Measurements from ENCODE around the gene TANC1. TPM values are rescaled to one million over a fixed set of nuclear protein-coding genes. Genes with fewer than 3 reads are reported as not detected.

Gene TANC1
- total RNA-seq, 2 donors from 2014 or later: 70.1 to 86.1 TPM

DNA sequence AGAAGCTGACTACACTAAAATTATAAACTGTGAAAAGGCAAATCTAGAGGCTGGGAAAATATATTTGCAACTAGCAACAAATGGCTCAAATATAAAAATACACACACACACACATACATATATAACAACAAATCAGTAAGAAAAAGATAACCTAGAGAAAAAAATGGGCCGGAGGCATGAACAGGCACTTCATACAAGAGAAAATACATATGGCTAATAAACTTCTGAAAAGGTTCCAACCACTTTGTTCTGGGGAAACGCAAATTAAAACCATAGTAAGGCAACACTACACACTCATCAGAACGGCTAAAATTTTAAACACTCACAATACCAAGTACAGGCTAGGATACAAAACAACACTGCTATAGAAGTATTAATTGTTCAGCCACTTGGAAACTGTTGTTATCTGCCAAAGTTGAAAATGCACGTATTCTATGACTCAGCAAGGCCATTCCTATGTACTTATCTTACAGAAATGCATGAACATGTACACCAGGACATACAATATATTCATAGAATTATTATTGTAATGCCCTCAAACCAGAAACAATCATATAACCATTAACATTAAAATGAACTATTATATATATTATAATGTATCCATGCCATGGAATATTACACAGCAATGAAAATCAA, 302.4 kb downstream of the TANC1 start:
- H3K27me3 ChIP-seq (replicated peaks; ENCODE audit: insufficient read depth): no peaks in the 10 kb centered on the region
- H3K4me3 ChIP-seq: no peak overlapping the region
- H3K36me3 ChIP-seq: no peaks in the 10 kb centered on the region
- DNase-seq (ENCODE audit: low spot score): no peak
- no peaks in the 10 kb centered on the region for H3K9me3 ChIP-seq
- peaks cover 0 to 8% of the 10 kb centered on the region in 2 donors for H3K4me1 ChIP-seq (ENCODE audit: control insufficient read depth in 1 of 2, low read depth in 2 of 2)
- TF ChIP-seq, protein P1, sequence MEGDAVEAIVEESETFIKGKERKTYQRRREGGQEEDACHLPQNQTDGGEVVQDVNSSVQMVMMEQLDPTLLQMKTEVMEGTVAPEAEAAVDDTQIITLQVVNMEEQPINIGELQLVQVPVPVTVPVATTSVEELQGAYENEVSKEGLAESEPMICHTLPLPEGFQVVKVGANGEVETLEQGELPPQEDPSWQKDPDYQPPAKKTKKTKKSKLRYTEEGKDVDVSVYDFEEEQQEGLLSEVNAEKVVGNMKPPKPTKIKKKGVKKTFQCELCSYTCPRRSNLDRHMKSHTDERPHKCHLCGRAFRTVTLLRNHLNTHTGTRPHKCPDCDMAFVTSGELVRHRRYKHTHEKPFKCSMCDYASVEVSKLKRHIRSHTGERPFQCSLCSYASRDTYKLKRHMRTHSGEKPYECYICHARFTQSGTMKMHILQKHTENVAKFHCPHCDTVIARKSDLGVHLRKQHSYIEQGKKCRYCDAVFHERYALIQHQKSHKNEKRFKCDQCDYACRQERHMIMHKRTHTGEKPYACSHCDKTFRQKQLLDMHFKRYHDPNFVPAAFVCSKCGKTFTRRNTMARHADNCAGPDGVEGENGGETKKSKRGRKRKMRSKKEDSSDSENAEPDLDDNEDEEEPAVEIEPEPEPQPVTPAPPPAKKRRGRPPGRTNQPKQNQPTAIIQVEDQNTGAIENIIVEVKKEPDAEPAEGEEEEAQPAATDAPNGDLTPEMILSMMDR (IDR thresholded peaks at IDR 0.05): no peak
- no peak for ATAC-seq (ENCODE audit: insufficient number of reproducible peaks, low FRiP score, low read depth)
- no peak overlapping the region for H3K27ac ChIP-seq

DNA sequence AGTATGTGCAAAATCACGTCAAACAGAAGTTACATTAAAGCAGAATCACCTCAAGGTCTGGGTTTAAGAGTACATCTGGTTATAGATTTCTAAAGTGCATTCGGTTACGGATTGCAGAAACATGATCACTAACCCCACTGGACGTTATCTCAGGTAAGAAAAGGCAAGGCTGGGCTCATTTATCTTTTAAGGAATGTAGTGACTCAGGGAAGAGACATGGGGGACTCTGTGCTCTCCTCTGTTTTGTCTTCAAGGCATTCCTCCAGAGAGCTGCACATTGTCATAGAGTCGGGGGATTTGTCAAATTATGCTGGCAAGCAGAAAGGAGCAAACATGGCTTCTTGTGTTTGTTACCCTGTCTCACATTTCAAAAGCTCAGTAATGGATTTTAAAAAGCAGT, 303.7 kb downstream of the TANC1 start:
- no peaks in the 10 kb centered on the region for H3K36me3 ChIP-seq
- peaks cover 0 to 8% of the 10 kb centered on the region in 2 donors for H3K4me1 ChIP-seq (ENCODE audit: control insufficient read depth in 1 of 2, low read depth in 2 of 2)
- DNase-seq (ENCODE audit: low spot score): no peak
- H3K9me3 ChIP-seq: no peaks in the 10 kb centered on the region
- no peaks in the 10 kb centered on the region for H3K27me3 ChIP-seq (replicated peaks; ENCODE audit: insufficient read depth)
- H3K4me3 ChIP-seq: no peak overlapping the region
- no peak for ATAC-seq (ENCODE audit: insufficient number of reproducible peaks, low FRiP score, low read depth)
- no peak overlapping the region for H3K27ac ChIP-seq
- TF ChIP-seq, protein P1 (IDR thresholded peaks at IDR 0.05): no peak

DNA sequence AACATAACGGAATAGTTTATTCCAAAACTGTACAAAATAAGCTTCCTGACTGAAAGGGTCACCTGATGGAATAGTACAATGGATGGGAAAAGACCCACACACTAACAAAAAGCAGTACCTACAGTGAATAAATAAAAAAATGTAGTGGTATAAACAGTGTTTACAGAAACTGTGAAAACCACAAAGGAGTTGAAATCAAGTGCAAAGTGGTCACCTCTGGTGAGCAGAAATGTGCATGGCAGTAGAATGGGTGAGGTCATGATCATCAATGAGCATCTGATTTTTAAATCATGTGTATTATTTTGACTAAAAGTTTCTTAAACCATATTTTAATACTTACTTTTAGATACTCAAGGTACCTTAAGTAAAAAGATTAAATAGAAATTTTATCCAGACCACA, 306.7 kb downstream of the TANC1 start:
- TF ChIP-seq, protein P1 (IDR thresholded peaks at IDR 0.05): no peak
- H3K4me1 ChIP-seq (ENCODE audit: control insufficient read depth in 1 of 2, low read depth in 2 of 2): no peaks in the 10 kb centered on the region
- H3K4me3 ChIP-seq: no peak overlapping the region
- peaks cover 5% of the 10 kb centered on the region for H3K36me3 ChIP-seq
- no peaks in the 10 kb centered on the region for H3K27me3 ChIP-seq (replicated peaks; ENCODE audit: insufficient read depth)
- no peak overlapping the region for H3K27ac ChIP-seq
- ATAC-seq (ENCODE audit: insufficient number of reproducible peaks, low FRiP score, low read depth) (no peak), DNase-seq (ENCODE audit: low spot score) (no peak)
- H3K9me3 ChIP-seq: no peaks in the 10 kb centered on the region

DNA sequence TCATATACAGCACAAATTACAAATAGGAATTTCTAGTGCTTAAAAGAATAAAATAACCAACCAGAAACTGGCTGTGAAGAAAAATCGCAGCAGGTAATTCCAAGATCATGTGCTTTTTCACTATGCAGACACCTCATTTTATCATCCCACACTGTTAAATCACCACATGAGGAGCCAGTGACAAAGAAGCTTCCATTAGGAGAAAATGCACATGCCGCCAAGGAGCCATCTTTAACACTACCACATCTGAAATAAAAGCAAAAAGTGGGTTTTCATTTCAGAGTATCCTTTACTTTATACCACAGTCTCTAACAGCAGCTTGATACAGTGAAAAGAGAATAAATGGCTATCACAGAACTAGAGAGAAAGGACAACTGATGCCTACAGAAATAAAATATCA, 311.3 kb downstream of the TANC1 start:
- peaks cover 0 to 2% of the 10 kb centered on the region in 2 donors for H3K4me1 ChIP-seq (ENCODE audit: control insufficient read depth in 1 of 2, low read depth in 2 of 2)
- no peak overlapping the region for H3K4me3 ChIP-seq
- no peak overlapping the region for H3K27ac ChIP-seq
- H3K27me3 ChIP-seq (replicated peaks; ENCODE audit: insufficient read depth): no peaks in the 10 kb centered on the region
- ATAC-seq (ENCODE audit: insufficient number of reproducible peaks, low FRiP score, low read depth) (no peak), DNase-seq (ENCODE audit: low spot score) (no peak)
- TF ChIP-seq, protein P1 (IDR thresholded peaks at IDR 0.05): no peak
- peaks cover 5% of the 10 kb centered on the region for H3K36me3 ChIP-seq
- H3K9me3 ChIP-seq: no peaks in the 10 kb centered on the region

DNA sequence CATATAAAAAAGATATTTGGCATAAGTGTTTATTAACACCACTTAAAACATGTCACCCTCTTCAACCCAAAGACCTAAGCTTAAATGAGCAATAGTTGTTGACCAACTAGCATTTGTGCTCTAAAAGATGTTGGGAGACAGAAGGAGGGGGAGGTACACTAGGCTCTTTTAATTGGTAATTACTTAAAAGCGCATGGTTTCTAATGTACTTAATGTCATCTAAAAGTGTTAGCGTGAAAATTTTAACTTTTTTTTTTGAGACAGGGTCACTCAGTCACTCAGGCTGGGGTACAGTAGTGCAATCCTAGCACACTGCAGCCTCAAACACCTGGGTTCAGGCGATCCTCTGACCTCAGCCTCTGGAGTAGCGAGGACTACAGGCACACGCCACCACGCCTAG, 312.6 kb downstream of the TANC1 start:
- Histone ChIP-seq H3K4me1 (ENCODE audit: control insufficient read depth in 1 of 2, low read depth in 2 of 2) (peaks cover 8 to 11% of the 10 kb centered on the region in 2 donors), H3K27me3 (replicated peaks; ENCODE audit: insufficient read depth) (no peaks in the 10 kb centered on the region), H3K27ac (no peak overlapping the region), H3K4me3 (no peak overlapping the region), H3K36me3 (peaks cover 5% of the 10 kb centered on the region), H3K9me3 (no peaks in the 10 kb centered on the region)
- ATAC-seq (ENCODE audit: insufficient number of reproducible peaks, low FRiP score, low read depth) (no peak), DNase-seq (ENCODE audit: low spot score) (no peak)
- TF ChIP-seq, protein P1 (IDR thresholded peaks at IDR 0.05): no peak

Other genes with a start within 250 kb of the TANC1 start
- not detected for gene DAPL1, start 173.3 kb upstream of the TANC1 start, total RNA-seq

Measured in thoracic aorta (tissue), 2 donors.